IPS-11a (cell line): ENCODE results near the gene ADAMTSL3.

Experiments
- H3K4me3 ChIP-seq: one replicate; pipeline ENCODE4 v1.5.1; 2013; ENCODE audit warnings: low read depth, low read length, control low read depth

ADAMTSL3 gene

DNA sequence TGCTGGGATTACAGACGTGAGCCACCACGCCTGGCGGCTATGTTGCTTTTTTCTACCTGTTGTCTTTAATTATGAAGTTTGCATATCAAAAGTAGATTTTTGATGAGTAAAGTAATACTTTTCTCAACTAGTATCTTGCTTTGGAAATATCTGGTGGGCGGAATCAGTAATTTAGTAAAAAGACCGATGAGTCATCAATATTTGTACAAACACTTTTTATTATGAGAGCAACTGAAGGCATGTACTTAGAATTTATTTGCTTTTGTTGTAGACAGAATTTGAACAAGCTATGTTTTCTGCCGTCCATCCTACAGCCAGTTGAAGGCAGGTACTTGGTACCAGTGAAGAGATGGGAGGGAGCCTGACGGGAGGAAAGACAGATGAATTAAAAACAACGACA lies 164.7 kb downstream of the ADAMTSL3 start:
- no peak overlapping the region for H3K4me3 ChIP-seq

- H3K4me3 ChIP-seq: no peak overlapping the region
Measured at GRCh38 chr15:83830381-83830780, 176.5 kb downstream of the ADAMTSL3 start.

- no peak overlapping the region for H3K4me3 ChIP-seq
Measured at GRCh38 chr15:83833569-83833968, 179.6 kb downstream of the ADAMTSL3 start.

- no peak overlapping the region for H3K4me3 ChIP-seq
Measured at GRCh38 chr15:83835479-83835878, 181.6 kb downstream of the ADAMTSL3 start.

DNA sequence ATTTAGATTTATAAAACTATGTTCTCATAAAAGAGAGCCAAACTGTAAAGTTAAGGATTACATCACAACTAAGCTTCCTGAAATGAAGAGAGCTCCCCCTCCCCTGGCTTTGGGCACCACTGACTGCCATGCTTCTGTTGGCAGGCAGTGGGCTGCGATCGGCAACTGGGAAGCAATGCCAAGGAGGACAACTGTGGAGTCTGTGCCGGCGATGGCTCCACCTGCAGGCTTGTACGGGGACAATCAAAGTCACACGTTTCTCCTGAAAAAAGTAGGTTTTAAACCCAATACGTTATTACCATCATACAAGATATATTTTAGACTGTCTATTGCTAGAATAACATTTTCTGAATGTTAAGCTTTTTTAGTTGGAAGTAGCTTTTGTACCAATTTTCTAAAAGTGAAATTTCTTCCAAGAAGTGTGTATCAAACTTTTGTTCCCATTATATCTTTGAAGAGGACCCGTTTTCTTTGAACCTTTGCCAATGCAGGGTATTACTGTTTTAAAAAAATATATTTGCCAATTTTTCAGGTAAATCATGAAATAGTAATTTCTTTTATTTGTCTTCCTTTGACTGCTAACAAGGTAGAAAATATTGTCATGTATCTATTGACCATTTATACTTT lies 184.1 kb downstream of the ADAMTSL3 start:
- H3K4me3 ChIP-seq: no peak overlapping the region

GRCh38 chr15:83838763-83839162 lies 184.8 kb downstream of the ADAMTSL3 start:
- H3K4me3 ChIP-seq: no peak overlapping the region

GRCh38 chr15:83842281-83842680 lies 188.4 kb downstream of the ADAMTSL3 start:
- H3K4me3 ChIP-seq: no peak overlapping the region

- H3K4me3 ChIP-seq: no peak overlapping the region
Measured at GRCh38 chr15:83843471-83843871, 189.5 kb downstream of the ADAMTSL3 start.

DNA sequence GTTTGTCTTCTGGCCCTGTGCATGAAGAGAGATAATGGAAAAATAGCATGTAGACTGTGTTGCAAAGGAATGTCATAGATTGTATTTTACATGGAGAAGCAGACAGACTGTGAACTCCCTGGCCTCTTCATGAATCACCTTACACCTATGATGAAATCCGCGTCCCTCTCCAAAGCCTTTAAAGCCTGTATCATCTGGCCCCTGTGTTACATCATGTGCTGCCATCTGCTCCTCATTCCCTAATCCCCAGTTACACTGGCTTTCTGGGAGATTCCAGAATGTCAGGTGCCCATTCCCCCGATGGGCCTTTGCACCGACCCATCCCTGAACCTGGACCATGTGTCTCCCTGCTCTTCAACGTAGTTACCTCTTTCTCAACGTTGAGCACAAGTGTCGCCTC lies 190.8 kb downstream of the ADAMTSL3 start:
- H3K4me3 ChIP-seq: no peak overlapping the region

GRCh38 chr15:83845230-83845629 lies 191.3 kb downstream of the ADAMTSL3 start:
- H3K4me3 ChIP-seq: no peak overlapping the region

- H3K4me3 ChIP-seq: no peak overlapping the region
Measured at GRCh38 chr15:83846847-83847246, 192.9 kb downstream of the ADAMTSL3 start.

DNA sequence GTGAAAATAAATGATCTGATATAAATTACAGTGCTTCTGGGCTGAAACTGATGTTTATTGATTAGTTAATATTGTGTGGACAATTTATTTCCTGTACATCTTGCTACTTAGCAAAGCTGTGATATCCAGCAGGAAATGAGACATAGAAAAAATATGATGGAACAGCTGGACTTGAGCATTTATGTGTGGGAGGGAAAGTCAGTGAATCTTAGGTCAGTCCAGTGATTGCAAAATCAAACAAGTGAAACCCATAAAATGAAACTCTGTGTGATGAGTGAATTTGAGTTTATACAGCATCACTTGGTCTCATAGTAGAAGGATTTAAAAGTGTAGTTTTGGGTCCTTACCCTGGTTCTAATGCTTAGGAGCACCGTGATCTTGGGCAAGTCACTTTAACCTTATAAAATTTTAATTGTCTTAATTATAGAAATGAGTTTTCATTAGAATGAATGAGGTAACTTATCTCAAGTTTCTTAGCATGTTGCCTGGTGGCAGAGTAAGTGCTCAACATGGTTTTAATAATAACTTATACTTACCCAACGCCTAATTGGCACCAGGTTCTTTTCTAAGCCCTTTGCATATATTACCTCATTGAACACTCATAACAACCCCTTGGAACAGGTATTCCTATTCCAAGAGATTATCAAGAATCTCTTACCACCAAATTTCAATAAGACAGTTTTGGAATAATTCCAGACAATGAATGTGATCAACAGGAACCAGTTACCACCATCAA lies 194.6 kb downstream of the ADAMTSL3 start:
- H3K4me3 ChIP-seq: no peak overlapping the region

GRCh38 chr15:83850015-83850414 lies 196.1 kb downstream of the ADAMTSL3 start:
- no peak overlapping the region for H3K4me3 ChIP-seq

DNA sequence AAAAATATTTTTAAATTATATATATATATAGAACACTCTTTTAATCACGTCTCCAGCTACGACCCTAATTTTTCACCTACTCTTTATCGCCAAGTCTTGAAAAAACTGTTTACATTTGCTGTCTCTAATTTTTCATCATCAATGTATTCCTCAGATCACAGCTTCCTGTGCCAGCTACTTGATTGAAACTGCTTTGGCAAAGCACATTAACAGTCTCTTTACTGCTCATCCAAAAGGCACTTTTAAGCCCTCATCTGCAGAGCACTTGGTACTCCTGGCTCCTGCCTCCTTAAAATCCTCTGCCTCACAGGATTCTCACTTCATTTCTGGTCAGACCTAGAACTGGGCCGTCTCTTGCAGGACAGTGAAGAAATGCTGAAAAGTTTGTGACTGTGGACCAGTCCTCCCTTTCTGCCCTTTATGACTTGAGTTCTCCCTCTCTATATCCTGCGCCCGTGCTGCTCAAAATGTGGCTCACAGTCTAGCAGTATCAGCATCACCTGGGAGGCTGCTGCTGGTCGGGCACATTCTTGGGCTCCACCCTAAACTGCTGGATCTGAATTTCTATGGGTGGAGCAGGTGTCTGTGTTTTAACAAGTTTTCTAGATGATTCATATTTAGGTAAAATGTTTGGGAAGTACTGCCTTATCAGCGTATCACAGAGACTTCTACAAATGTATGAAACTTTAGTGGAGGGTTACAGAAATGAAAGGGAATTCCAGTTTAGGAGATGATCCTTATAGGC lies 196.8 kb downstream of the ADAMTSL3 start:
- no peak overlapping the region for H3K4me3 ChIP-seq

DNA sequence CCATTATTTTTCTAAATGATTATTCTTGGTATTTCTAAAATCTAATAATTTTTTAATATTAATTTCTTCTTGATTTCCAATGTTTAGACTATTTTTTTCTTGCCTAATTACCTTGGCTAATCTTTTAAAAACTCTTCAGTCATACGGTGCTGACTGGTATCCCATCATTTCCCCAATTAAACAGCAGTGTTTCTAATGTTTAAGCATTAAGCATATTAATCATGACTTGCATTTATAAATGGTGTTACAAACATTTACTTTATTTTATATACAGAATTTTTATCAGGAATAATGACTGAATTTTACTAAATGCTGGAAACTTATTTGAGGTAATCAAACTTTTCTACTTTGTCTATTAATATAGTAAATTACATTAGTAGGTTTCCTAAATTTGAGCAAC lies 199.3 kb downstream of the ADAMTSL3 start:
- H3K4me3 ChIP-seq: no peak overlapping the region

GRCh38 chr15:83854321-83854720 lies 200.4 kb downstream of the ADAMTSL3 start:
- H3K4me3 ChIP-seq: no peak overlapping the region

DNA sequence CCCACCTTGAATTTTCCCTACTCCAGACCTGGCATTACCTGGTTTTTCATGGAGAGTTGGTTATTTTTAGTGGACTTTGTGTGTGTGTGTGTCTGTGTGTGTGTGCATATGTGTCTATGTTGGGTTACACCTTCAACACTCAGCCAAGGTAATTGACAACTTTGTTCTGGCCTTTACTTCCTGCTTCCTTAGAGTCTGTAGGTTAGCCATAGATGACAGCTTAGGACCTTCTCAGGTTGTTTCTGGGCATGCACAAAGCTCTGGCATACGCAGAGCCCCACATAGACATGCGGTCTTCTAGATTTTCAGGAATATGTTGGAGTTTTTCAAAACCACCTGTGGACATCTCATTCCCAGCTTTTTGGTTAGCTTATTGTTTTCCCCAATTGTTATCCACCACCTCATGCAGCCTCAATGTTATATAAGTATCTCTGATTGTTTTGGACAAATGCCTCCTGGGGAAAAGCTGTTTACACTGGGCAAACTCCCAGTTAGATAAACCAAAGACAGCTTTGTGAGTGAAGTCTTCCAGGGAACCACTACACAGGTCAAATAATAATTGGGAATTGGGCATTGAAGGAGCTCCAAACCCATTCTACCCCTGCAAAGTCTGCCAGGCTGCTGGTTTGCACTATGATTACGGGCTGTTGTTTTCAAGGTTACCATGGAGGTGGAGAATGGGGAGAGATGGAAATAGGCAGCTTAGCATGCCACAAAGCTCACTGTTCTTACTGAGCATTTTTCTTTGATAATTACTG lies 201.2 kb downstream of the ADAMTSL3 start:
- no peak overlapping the region for H3K4me3 ChIP-seq

- H3K4me3 ChIP-seq: no peak overlapping the region
Measured at GRCh38 chr15:83855956-83856355, 202.0 kb downstream of the ADAMTSL3 start.

- H3K4me3 ChIP-seq: no peak overlapping the region
Measured at GRCh38 chr15:83858820-83859505, 205.0 kb downstream of the ADAMTSL3 start.

DNA sequence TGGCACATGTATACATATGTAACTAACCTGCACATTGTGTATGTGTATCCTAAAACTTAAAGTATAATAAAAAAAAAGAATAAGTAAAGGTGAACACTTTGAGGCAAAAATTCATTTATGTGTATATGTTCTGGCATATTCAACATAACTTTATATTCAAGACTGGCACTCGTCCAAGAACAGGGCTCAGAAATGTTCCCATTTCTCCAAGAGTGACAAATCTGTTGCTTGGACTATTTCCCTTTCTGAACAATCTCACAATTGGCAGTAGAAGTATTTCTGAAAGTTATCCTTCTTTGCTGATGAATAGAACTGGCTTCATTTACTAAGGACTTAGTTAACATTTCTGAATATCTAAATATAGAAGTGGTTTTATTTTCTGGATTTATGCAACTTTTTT lies 212.8 kb downstream of the ADAMTSL3 start:
- no peak overlapping the region for H3K4me3 ChIP-seq

- H3K4me3 ChIP-seq: no peak overlapping the region
Measured at GRCh38 chr15:83869341-83869740, 215.4 kb downstream of the ADAMTSL3 start.
